ENCODE measurements around the gene TMEM258. TPM values are rescaled to one million over a fixed set of nuclear protein-coding genes. Genes with fewer than 3 reads are reported as not detected.

The TMEM258 gene
- total and polyA plus RNA-seq, 9 of the 15 experiments (the other 6 are each of a cell fraction or from before 2014, with no cell fraction given) = 97.2 to 856 (median 231) TPM

- TF ChIP-seq, protein P1, sequence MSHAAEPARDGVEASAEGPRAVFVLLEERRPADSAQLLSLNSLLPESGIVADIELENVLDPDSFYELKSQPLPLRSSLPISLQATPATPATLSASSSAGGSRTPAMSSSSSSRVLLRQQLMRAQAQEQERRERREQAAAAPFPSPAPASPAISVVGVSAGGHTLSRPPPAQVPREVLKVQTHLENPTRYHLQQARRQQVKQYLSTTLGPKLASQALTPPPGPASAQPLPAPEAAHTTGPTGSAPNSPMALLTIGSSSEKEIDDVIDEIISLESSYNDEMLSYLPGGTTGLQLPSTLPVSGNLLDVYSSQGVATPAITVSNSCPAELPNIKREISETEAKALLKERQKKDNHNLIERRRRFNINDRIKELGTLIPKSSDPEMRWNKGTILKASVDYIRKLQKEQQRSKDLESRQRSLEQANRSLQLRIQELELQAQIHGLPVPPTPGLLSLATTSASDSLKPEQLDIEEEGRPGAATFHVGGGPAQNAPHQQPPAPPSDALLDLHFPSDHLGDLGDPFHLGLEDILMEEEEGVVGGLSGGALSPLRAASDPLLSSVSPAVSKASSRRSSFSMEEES (CRISPR knock-in tag; IDR thresholded peaks at IDR 0.05) = peak; percentile 99
- TF ChIP-seq EP400 (IDR thresholded peaks at IDR 0.05) = peak; percentile 99
- TF ChIP-seq, protein P2, sequence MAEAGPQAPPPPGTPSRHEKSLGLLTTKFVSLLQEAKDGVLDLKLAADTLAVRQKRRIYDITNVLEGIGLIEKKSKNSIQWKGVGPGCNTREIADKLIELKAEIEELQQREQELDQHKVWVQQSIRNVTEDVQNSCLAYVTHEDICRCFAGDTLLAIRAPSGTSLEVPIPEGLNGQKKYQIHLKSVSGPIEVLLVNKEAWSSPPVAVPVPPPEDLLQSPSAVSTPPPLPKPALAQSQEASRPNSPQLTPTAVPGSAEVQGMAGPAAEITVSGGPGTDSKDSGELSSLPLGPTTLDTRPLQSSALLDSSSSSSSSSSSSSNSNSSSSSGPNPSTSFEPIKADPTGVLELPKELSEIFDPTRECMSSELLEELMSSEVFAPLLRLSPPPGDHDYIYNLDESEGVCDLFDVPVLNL (CRISPR knock-in tag; IDR thresholded peaks at IDR 0.05; ENCODE audit: low read depth) = peak; percentile 97
- 0 out of 2 replicates have a peak, but pooled peaks have one; percentile 35 for TF ChIP-seq ZNF24 (IDR thresholded peaks at IDR 0.05)
- peak; percentile 77 for TF ChIP-seq TFAP4 (CRISPR knock-in tag; IDR thresholded peaks at IDR 0.05; ENCODE audit: borderline replicate concordance)
- TF ChIP-seq SRSF3 (IDR thresholded peaks at IDR 0.05; ENCODE audit: insufficient read depth, low read length) = no peak
- TF ChIP-seq ZNF57 (CRISPR knock-in tag; IDR thresholded peaks at IDR 0.05) = no peak
- no peak for TF ChIP-seq SNAPC5 (CRISPR knock-in tag; IDR thresholded peaks at IDR 0.05)
- TF ChIP-seq COPS2 (conservative IDR thresholded peaks at IDR 0.05) = no peak
- TF ChIP-seq CEBPB (tag; IDR thresholded peaks at IDR 0.05) = no peak
- no peak for TF ChIP-seq BDP1 (IDR thresholded peaks at IDR 0.05; ENCODE audit: insufficient read depth, insufficient read length)
- TF ChIP-seq CREM (IDR thresholded peaks at IDR 0.05; ENCODE audit: low read depth) = peak; percentile 86
- TF ChIP-seq ZNF165 (CRISPR knock-in tag; IDR thresholded peaks at IDR 0.05; ENCODE audit: borderline replicate concordance) = 0 out of 2 replicates have a peak, but pooled peaks have one; percentile 27
- TF ChIP-seq TRIM28 (IDR thresholded peaks at IDR 0.05) = no peak
- TF ChIP-seq, protein P3, sequence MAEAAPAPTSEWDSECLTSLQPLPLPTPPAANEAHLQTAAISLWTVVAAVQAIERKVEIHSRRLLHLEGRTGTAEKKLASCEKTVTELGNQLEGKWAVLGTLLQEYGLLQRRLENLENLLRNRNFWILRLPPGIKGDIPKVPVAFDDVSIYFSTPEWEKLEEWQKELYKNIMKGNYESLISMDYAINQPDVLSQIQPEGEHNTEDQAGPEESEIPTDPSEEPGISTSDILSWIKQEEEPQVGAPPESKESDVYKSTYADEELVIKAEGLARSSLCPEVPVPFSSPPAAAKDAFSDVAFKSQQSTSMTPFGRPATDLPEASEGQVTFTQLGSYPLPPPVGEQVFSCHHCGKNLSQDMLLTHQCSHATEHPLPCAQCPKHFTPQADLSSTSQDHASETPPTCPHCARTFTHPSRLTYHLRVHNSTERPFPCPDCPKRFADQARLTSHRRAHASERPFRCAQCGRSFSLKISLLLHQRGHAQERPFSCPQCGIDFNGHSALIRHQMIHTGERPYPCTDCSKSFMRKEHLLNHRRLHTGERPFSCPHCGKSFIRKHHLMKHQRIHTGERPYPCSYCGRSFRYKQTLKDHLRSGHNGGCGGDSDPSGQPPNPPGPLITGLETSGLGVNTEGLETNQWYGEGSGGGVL (CRISPR knock-in tag; IDR thresholded peaks at IDR 0.05) = no peak
- peak; percentile 68 for TF ChIP-seq GABPB2 (CRISPR knock-in tag; conservative IDR thresholded peaks at IDR 0.05)
- TF ChIP-seq ZNF717 (CRISPR knock-in tag; IDR thresholded peaks at IDR 0.05) = no peak
These were observed at the start of gene TMEM258, which contains the start of gene FEN1 (continued) for GRCh38 chr11:61792310-61793082.

Data from K562 (cell line).